IMR-90 (cell line): ENCODE results near the gene CTDSP2. TPM values are rescaled to one million over a fixed set of nuclear protein-coding genes. Genes with fewer than 3 reads are reported as not detected.

ENCODE experiments used
- ATAC-seq: fragments of 200-7000 bp; cut with Tn5 transposase; 2 replicates; pipeline ENCODE4 v1.9.1; 2020; ENCODE audit warnings: low read depth, mild to moderate bottlenecking, moderate library complexity
- BruUV-seq: library from RNA; stranded (reverse); fragments of 400-500 nt; replicated peaks from 2 replicates; lab custom pipeline; 2021; lab: Mats Ljungman, UMichigan
- CTCF ChIA-PET: fragments of 300-600 bp; formaldehyde crosslinking; extraction: SDS; loops from one replicate; lab custom pipeline; 2021; ENCODE audit warnings: antibody characterized with exemption; lab: Yijun Ruan, JAX
- POLR2A ChIA-PET: fragments of 300-600 bp; sonication (Branson Sonifier 250); formaldehyde crosslinking; loops from one replicate; lab custom pipeline; 2022; ENCODE audit warnings: antibody characterized with exemption; ENCODE audit not compliant: unreplicated experiment; lab: Charles Lee
- DNase-seq: peaks from one replicate; pipeline ENCODE4 v3.0.0; 2013
- H2AFZ ChIP-seq: replicated peaks from 2 replicates; pipeline ENCODE3; 2013; ENCODE audit warnings: low read length, mild to moderate bottlenecking; ENCODE audit not compliant: poor library complexity
- H2AK5ac ChIP-seq: 2 replicates; pipeline ENCODE4 v1.6.1; 2013; ENCODE audit warnings: low read depth, low read length, inconsistent platforms
- H2AK9ac ChIP-seq: replicated peaks from 2 replicates; pipeline ENCODE3; 2013; ENCODE audit warnings: mild to moderate bottlenecking, low read depth, low read length, moderate library complexity; ENCODE audit not compliant: poor library complexity
- H2BK120ac ChIP-seq: 2 replicates; pipeline ENCODE4 v1.6.1; 2013; ENCODE audit warnings: low read depth, low read length, inconsistent platforms
- H2BK15ac ChIP-seq: 3 replicates; pipeline ENCODE4 v1.6.1; 2013; ENCODE audit warnings: low read depth, low read length, inconsistent platforms
- H2BK20ac ChIP-seq: 2 replicates; pipeline ENCODE4 v1.6.1; 2013; ENCODE audit warnings: low read depth, mild to moderate bottlenecking, inconsistent platforms, low read length, moderate library complexity
- H2BK5ac ChIP-seq: 2 replicates; pipeline ENCODE4 v1.6.1; 2013; ENCODE audit warnings: mild to moderate bottlenecking, low read depth, low read length, inconsistent platforms; ENCODE audit not compliant: poor library complexity, severe bottlenecking
- H3K14ac ChIP-seq: replicated peaks from 2 replicates; pipeline ENCODE4 v1.6.1; 2013; ENCODE audit warnings: low read depth, low read length, inconsistent platforms
- H3K18ac ChIP-seq: 2 replicates; pipeline ENCODE4 v1.6.1; 2013; ENCODE audit warnings: low read depth, low read length, control low read depth
- H3K23ac ChIP-seq: 2 replicates; pipeline ENCODE4 v1.6.1; 2013; ENCODE audit warnings: low read depth, low read length, inconsistent platforms
- H3K27ac ChIP-seq: 2 replicates; pipeline ENCODE4 v1.5.1; 2013; ENCODE audit warnings: mild to moderate bottlenecking, control low read depth, low read length; ENCODE audit not compliant: insufficient read depth
- H3K27me3 ChIP-seq: 2 replicates; pipeline ENCODE4 v1.6.1; 2013; ENCODE audit warnings: low read length; ENCODE audit not compliant: control insufficient read depth, insufficient read depth
- H3K36me3 ChIP-seq: 2 replicates; pipeline ENCODE4 v1.6.1; 2013; ENCODE audit warnings: low read length, mixed read lengths; ENCODE audit not compliant: control insufficient read depth, insufficient read depth
- H3K4ac ChIP-seq: 2 replicates; pipeline ENCODE4 v1.6.1; 2013; ENCODE audit warnings: low read depth, low read length, inconsistent platforms
- H3K4me1 ChIP-seq: 2 replicates; pipeline ENCODE4 v1.6.1; 2013; ENCODE audit warnings: low read length, mixed read lengths; ENCODE audit not compliant: control insufficient read depth, insufficient read depth
- H3K4me2 ChIP-seq: 2 replicates; pipeline ENCODE4 v1.6.1; 2013; ENCODE audit warnings: low read depth, mild to moderate bottlenecking, control low read depth, low read length, moderate library complexity
- H3K4me3 ChIP-seq: 2 replicates; pipeline ENCODE4 v1.5.1; 2013; ENCODE audit warnings: low read depth, mild to moderate bottlenecking, control low read depth, low read length, moderate library complexity; ENCODE audit not compliant: insufficient read depth
- H3K56ac ChIP-seq: 2 replicates; pipeline ENCODE4 v1.6.1; 2013; ENCODE audit warnings: low read length, inconsistent platforms; ENCODE audit not compliant: insufficient read depth; ENCODE audit errors: extremely low read depth
- H3K79me1 ChIP-seq, 2 experiments: 2 replicates each; pipeline ENCODE4 v1.6.1; 2013; ENCODE audit warnings: low read length in 2 of 2, inconsistent platforms in 1 of 2, low read depth in 1 of 2
- H3K9ac ChIP-seq: 2 replicates; pipeline ENCODE4 v1.6.1; 2013; ENCODE audit warnings: low read depth, low read length, control low read depth
- H3K9me1 ChIP-seq: 2 replicates; pipeline ENCODE4 v1.6.1; 2013; ENCODE audit warnings: low read length, inconsistent platforms; ENCODE audit not compliant: insufficient read depth
- H3K9me3 ChIP-seq: 2 replicates; pipeline ENCODE4 v1.6.1; 2013; ENCODE audit warnings: low read length; ENCODE audit not compliant: control insufficient read depth, insufficient read depth
- H4K20me1 ChIP-seq: 2 replicates; pipeline ENCODE4 v1.6.1; 2013; ENCODE audit warnings: low read length, inconsistent platforms; ENCODE audit not compliant: insufficient read depth
- H4K5ac ChIP-seq: 2 replicates; pipeline ENCODE4 v1.6.1; 2013; ENCODE audit warnings: mild to moderate bottlenecking, low read depth, low read length, control low read depth
- H4K8ac ChIP-seq, 2 experiments: 2 replicates each; pipeline ENCODE4 v1.6.1; 2013; ENCODE audit warnings: low read depth in 2 of 2, low read length in 2 of 2, control low read depth in 1 of 2, inconsistent platforms in 1 of 2
- H4K91ac ChIP-seq: 2 replicates; pipeline ENCODE4 v1.6.1; 2013; ENCODE audit warnings: low read depth, low read length, inconsistent platforms; ENCODE audit not compliant: insufficient read depth
- BHLHE40 ChIP-seq: fragments of 150-350 bp; IDR thresholded peaks from 2 replicates; pipeline ENCODE4 v1.6.1; 2016; ENCODE audit warnings: mild to moderate bottlenecking, low read depth, low read length
- CEBPB ChIP-seq: IDR thresholded peaks from 2 replicates; pipeline ENCODE4 v1.6.1; 2012; ENCODE audit warnings: low read depth, low read length, improper control_type of control experiment
- NFE2L2 ChIP-seq: fragments of 150-350 bp; IDR thresholded peaks from 2 replicates; pipeline ENCODE4 v1.6.1; 2016; ENCODE audit warnings: low read depth, mild to moderate bottlenecking, low read length
- RAD21 ChIP-seq: IDR thresholded peaks from 2 replicates; pipeline ENCODE4 v1.6.1; 2012; ENCODE audit warnings: low read length, improper control_type of control experiment
- SMC3 ChIP-seq: fragments of 150-350 bp; IDR thresholded peaks from 2 replicates; pipeline ENCODE4 v1.6.1; 2016; ENCODE audit warnings: low read depth, mild to moderate bottlenecking, antibody characterized with exemption, low read length, moderate library complexity
- WGBS, 2 experiments: methylation state at CpG; one replicate each; pipeline versions ENCODE4 v1.1.5 to v1.1.7; 2013; ENCODE audit warnings: missing lambda C conversion rate in 2 of 2; ENCODE audit not compliant: insufficient read length in 1 of 2; ENCODE audit errors: extremely low coverage in 2 of 2; 5-methylcytosine and 5-hydroxymethylcytosine counted together
- dilution Hi-C: fragments of 300-500 bp; cut with HindIII; formaldehyde crosslinking; loops from one replicate; pipeline ENCODE4 v1.14.3; 2018; ENCODE audit warnings: low sequenced_read_pairs; ENCODE audit not compliant: unreplicated experiment
- in situ Hi-C: fragments of 300-500 bp; cut with MboI; formaldehyde crosslinking; loops from 3 replicates; pipeline ENCODE4 v1.14.3; 2019; ENCODE audit warnings: low sequenced_read_pairs, inconsistent platforms, mixed read lengths
- intact Hi-C: fragments of 100-400 bp; cut with micrococcal nuclease; formaldehyde crosslinking; loops from 2 replicates; pipeline ENCODE4 v1.10.0; 2022
- polyA plus RNA-seq, 3 experiments: library from polyadenylated mRNA; depleted of rRNA; stranded (reverse); fragments of >200 nt; gene quantifications; 2 replicates each; pipeline ENCODE4 v1.2.3, GENCODE V29; 2012; ENCODE audit warnings: low replicate concordance in 1 of 3
- total RNA-seq: library from RNA; depleted of rRNA; stranded (reverse); fragments of >200 nt; gene quantifications from 2 replicates; pipeline ENCODE4 v1.2.3, GENCODE V29; 2012
- TF ChIP-seq, protein P1 (sequence below): fragments of 150-350 bp; IDR thresholded peaks from 2 replicates; pipeline ENCODE4 v1.6.1; 2017; ENCODE audit warnings: mild to moderate bottlenecking, antibody characterized with exemption, low read length, low read depth
- TF ChIP-seq, protein P2 (sequence below): fragments of 150-350 bp; IDR thresholded peaks from 2 replicates; pipeline ENCODE4 v1.6.1; 2016; ENCODE audit warnings: low read depth, mild to moderate bottlenecking, low read length, moderate library complexity, borderline replicate concordance
- TF ChIP-seq, protein P3 (sequence below): conservative IDR thresholded peaks from 2 replicates; pipeline ENCODE4 v1.5.1; 2012; ENCODE audit warnings: mild to moderate bottlenecking, low read depth, low read length, improper control_type of control experiment

CTDSP2 gene
- total and polyA plus RNA-seq, 2 of the 4 experiments (the other 2 are of a cell fraction) = 114 to 156 TPM

DNA sequence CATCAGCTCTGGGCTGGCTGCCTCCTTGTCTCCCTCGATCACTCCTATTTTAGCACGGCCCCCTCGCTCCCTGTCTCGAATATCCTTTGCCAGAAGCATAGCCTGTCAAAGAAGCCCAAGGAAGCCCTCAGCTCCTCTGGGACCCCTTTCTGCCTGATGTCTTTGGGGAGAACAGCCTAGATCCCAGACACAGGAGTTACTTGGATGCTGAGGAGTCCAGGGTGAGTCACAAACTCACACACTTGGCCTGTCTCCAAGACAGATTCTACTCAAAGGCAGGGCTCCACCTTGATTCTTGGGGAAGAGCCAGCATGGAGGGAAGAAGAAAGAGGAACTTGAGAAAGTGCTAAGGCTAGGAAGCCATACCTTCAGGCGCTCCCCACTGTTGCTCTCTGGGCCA, 36.1 kb downstream of the CTDSP2 start:
- DNase-seq (peak; percentile 73), ATAC-seq (no peak)
- dilution Hi-C loops = no loop called here
- H3K56ac ChIP-seq = no peak overlapping the region
- no peak overlapping the region for H3K4ac ChIP-seq
- intact Hi-C loops = no loop called here
- H3K23ac ChIP-seq = no peak overlapping the region
- H4K20me1 ChIP-seq = no peaks in the 10 kb centered on the region; the same call in 1 of the 2 replicates
- POLR2A ChIA-PET = no interaction called here
- no peak overlapping the region for H3K27ac ChIP-seq
- H3K9me1 ChIP-seq = peaks cover 5% of the 10 kb centered on the region
- H2BK15ac ChIP-seq = no peak overlapping the region
- H2AFZ ChIP-seq = no peak overlapping the region
- H3K36me3 ChIP-seq = peaks cover 43% of the 10 kb centered on the region
- CTCF ChIA-PET = no interaction called here
- H2AK5ac ChIP-seq = no peak overlapping the region
- no peak overlapping the region for H2AK9ac ChIP-seq
- H4K8ac ChIP-seq = no peak overlapping the region
- WGBS, 2 experiments = 95% methylated on average over 3 of the region's 5 CpGs; no CpG with 5 or more reads in 1 of the 2 experiments
- H3K79me1 ChIP-seq = no peaks in the 10 kb centered on the region
- in situ Hi-C loops = no loop called here
- H2BK120ac ChIP-seq = no peak overlapping the region
- no peak overlapping the region for H3K4me2 ChIP-seq
- BruUV-seq = no TSS peak
- H3K18ac ChIP-seq = no peak overlapping the region
- H4K5ac ChIP-seq = no peak overlapping the region
- H3K9ac ChIP-seq = no peak overlapping the region
- H3K27me3 ChIP-seq = no peaks in the 10 kb centered on the region
- H3K14ac ChIP-seq = no peak overlapping the region
- H3K9me3 ChIP-seq = no peaks in the 10 kb centered on the region
- H2BK5ac ChIP-seq = no peak overlapping the region
- no peak overlapping the region for H3K4me3 ChIP-seq
- H4K91ac ChIP-seq = no peak overlapping the region
- no peak for TF ChIP-seq RAD21
- TF ChIP-seq SMC3 = no peak
- TF ChIP-seq, protein P1, sequence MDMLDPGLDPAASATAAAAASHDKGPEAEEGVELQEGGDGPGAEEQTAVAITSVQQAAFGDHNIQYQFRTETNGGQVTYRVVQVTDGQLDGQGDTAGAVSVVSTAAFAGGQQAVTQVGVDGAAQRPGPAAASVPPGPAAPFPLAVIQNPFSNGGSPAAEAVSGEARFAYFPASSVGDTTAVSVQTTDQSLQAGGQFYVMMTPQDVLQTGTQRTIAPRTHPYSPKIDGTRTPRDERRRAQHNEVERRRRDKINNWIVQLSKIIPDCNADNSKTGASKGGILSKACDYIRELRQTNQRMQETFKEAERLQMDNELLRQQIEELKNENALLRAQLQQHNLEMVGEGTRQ = no peak
- TF ChIP-seq, protein P2, sequence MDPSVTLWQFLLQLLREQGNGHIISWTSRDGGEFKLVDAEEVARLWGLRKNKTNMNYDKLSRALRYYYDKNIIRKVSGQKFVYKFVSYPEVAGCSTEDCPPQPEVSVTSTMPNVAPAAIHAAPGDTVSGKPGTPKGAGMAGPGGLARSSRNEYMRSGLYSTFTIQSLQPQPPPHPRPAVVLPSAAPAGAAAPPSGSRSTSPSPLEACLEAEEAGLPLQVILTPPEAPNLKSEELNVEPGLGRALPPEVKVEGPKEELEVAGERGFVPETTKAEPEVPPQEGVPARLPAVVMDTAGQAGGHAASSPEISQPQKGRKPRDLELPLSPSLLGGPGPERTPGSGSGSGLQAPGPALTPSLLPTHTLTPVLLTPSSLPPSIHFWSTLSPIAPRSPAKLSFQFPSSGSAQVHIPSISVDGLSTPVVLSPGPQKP = no peak
- no peak for TF ChIP-seq CEBPB
- TF ChIP-seq BHLHE40 = no peak
- TF ChIP-seq NFE2L2 = no peak
- TF ChIP-seq, protein P3, sequence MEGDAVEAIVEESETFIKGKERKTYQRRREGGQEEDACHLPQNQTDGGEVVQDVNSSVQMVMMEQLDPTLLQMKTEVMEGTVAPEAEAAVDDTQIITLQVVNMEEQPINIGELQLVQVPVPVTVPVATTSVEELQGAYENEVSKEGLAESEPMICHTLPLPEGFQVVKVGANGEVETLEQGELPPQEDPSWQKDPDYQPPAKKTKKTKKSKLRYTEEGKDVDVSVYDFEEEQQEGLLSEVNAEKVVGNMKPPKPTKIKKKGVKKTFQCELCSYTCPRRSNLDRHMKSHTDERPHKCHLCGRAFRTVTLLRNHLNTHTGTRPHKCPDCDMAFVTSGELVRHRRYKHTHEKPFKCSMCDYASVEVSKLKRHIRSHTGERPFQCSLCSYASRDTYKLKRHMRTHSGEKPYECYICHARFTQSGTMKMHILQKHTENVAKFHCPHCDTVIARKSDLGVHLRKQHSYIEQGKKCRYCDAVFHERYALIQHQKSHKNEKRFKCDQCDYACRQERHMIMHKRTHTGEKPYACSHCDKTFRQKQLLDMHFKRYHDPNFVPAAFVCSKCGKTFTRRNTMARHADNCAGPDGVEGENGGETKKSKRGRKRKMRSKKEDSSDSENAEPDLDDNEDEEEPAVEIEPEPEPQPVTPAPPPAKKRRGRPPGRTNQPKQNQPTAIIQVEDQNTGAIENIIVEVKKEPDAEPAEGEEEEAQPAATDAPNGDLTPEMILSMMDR = no peak
- peaks cover 3% of the 10 kb centered on the region; the same call in 1 of the 2 replicates for H3K4me1 ChIP-seq
- H2BK20ac ChIP-seq = no peak overlapping the region
